GM23248 (cell line): ENCODE measurements around the gene EXOC1L.

Experiments
- EZH2 ChIP-seq: fragments of 200-600 bp; sonication (generic); IDR thresholded peaks from 2 replicates; pipeline ENCODE4 v1.6.1; 2018; ENCODE audit warnings: antibody characterized with exemption, mild to moderate bottlenecking; ENCODE audit not compliant: insufficient read depth, poor library complexity, severe bottlenecking
- EZH2phosphoT487 ChIP-seq: fragments of 200-600 bp; sonication (generic); IDR thresholded peaks from 2 replicates; pipeline ENCODE4 v1.6.1; 2018; ENCODE audit warnings: antibody characterized with exemption, moderate library complexity, mild to moderate bottlenecking, low read depth; ENCODE audit not compliant: insufficient read depth

- TF ChIP-seq EZH2 (no peak), EZH2phosphoT487 (no peak)
Observed at GRCh38 chr4:55880652-55881280, 61.2 kb downstream of the EXOC1L start.
